Left ventricle myocardium inferior (tissue), 1 donor: ENCODE measurements around the gene LY6G6F. TPM values are rescaled to one million over a fixed set of nuclear protein-coding genes. Genes with fewer than 3 reads are reported as not detected.

ENCODE experiments used
- DNase-seq: peaks from one replicate; pipeline ENCODE4 v3.0.0-alpha.2; 2020
- H3K27ac ChIP-seq: fragments of 200-600 bp; replicated peaks from 2 replicates; pipeline ENCODE4 v1.8.0; 2021
- H3K27me3 ChIP-seq: fragments of 200-600 bp; 2 replicates; pipeline ENCODE4 v1.8.0; 2021; ENCODE audit warnings: low read depth
- H3K36me3 ChIP-seq: fragments of 200-600 bp; 2 replicates; pipeline ENCODE4 v1.8.0; 2021
- H3K4me1 ChIP-seq: fragments of 200-600 bp; 2 replicates; pipeline ENCODE4 v1.8.0; 2021
- H3K4me3 ChIP-seq: fragments of 200-600 bp; 2 replicates; pipeline ENCODE4 v1.8.0; 2021; ENCODE audit warnings: mild to moderate bottlenecking, moderate library complexity
- H3K9me3 ChIP-seq: fragments of 200-600 bp; replicated peaks from 2 replicates; pipeline ENCODE4 v1.8.0; 2021
- intact Hi-C: fragments of 100-400 bp; cut with micrococcal nuclease; formaldehyde crosslinking; loops from one replicate; pipeline ENCODE4 v1.11.0; 2022
- total RNA-seq: library from RNA; stranded (reverse); fragmentation: NEBNext Ultra II Directional; extraction: Animal tissue kit (Norgen Biotek cat#: 25700); gene quantifications from one replicate; pipeline ENCODE4 v1.2.1, GENCODE V29; 2021
- TF ChIP-seq, protein P1 (sequence below): fragments of 200-600 bp; IDR thresholded peaks from 2 replicates; pipeline ENCODE4 v1.8.0; 2021; ENCODE audit warnings: antibody characterized with exemption, mild to moderate bottlenecking, borderline replicate concordance
- donor health status: DM: no; HTN: yes; CAD: no; lungs with severe emphysema.

LY6G6F gene
- total RNA-seq, 1 donor from 2014 or later = not detected

DNA sequence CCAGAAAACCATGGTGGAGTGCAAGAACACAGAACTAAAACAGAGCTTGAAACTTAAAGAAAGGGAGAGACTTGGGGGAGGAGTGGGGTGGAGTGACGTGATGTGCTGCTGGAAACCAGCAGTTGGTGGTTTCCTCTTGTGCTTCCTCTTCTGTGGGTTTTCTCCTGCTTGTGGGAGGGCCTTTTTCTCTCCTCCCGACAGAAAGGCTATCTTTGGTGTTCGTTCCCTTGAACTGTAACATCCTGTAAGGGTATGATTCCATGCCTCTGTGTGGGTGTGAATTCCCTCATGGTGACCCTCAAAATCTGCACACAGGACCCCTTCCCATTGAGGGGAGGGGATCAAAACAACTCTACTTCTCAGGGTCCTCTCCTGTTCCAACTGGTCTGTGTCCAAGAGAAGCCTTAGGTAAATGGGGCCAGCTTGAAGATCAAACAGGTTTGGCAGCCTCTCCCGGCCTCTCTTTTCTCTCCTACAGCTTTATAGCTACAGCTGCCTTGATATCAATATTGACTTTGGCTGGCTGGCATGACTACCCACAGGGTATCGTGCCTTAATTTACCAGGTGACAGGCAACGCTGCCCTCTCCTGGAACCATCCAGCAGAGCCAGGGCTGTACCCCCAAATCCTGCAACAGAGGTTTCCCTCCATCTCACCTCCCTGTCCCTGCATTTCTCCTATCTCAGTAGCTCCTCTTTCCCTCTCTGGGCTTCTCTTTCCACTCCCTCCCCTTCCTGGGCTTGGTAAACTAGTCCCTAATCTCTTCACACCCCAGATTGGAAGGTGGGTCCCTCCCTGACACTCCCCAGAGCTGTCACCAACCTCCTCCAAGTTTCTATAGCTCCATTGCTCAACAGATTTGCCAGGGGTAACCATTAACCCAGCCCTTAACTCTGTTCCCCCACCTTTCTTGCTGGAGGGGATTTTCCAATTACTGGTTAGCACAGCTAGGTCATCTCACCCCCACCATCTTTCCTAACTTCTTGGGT, 31.6 kb downstream of the LY6G6F start:
- peak overlapping the region; percentile 8 for H3K4me3 ChIP-seq
- TF ChIP-seq, protein P1, sequence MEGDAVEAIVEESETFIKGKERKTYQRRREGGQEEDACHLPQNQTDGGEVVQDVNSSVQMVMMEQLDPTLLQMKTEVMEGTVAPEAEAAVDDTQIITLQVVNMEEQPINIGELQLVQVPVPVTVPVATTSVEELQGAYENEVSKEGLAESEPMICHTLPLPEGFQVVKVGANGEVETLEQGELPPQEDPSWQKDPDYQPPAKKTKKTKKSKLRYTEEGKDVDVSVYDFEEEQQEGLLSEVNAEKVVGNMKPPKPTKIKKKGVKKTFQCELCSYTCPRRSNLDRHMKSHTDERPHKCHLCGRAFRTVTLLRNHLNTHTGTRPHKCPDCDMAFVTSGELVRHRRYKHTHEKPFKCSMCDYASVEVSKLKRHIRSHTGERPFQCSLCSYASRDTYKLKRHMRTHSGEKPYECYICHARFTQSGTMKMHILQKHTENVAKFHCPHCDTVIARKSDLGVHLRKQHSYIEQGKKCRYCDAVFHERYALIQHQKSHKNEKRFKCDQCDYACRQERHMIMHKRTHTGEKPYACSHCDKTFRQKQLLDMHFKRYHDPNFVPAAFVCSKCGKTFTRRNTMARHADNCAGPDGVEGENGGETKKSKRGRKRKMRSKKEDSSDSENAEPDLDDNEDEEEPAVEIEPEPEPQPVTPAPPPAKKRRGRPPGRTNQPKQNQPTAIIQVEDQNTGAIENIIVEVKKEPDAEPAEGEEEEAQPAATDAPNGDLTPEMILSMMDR = no peak
- intact Hi-C loops = no loop called here
- no peak for DNase-seq
- H3K27ac ChIP-seq = peak overlapping the region; percentile 96
- H3K36me3 ChIP-seq = peaks cover 8% of the 10 kb centered on the region
- H3K27me3 ChIP-seq = no peaks in the 10 kb centered on the region
- H3K4me1 ChIP-seq = peaks cover 69% of the 10 kb centered on the region
- H3K9me3 ChIP-seq = no peaks in the 10 kb centered on the region

DNA sequence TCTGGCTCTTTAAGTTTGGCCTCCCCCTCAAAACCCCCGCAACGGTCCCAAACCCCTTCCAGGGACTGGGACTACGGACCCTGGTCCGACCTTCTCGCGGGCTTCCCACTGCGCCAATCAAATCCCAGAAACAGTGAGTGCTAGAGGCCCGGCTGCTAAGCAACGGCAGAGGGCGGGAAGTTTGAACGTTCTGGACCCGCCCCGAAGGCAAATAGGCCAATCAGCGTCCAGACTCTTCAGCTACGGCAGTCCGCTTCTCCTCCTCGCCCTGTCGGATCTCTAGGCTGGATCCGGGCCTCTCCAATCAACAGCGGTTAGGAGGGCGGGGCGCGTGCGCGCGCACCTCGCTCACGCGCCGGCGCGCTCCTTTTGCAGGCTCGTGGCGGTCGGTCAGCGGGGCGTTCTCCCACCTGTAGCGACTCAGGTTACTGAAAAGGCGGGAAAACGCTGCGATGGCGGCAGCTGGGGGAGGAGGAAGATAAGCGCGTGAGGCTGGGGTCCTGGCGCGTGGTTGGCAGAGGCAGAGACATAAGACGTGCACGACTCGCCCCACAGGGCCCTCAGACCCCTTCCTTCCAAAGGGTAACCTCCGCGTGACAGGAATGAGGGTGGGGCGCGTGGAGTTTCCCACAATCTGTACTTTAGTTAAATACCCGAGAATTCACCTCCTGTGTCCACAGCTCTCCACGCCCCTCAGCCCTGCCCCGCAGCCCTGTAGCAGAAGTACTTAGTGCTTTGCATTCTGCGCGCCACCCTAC, 33.2 kb downstream of the LY6G6F start, which contains the start of gene MSH5:
Gene MSH5 (plus strand): TSS at position 367 of the 758 bp plus-strand sequence. CDS start 462 bp downstream, outside the sequence.
- TF ChIP-seq, protein P1 = no peak
- H3K4me3 ChIP-seq = peak within 1 kb of the TSS; percentile 78
- intact Hi-C loops = no loop called here
- H3K27me3 ChIP-seq = no peaks in the 10 kb centered on the region
- H3K36me3 ChIP-seq = no peaks in the 10 kb centered on the region
- DNase-seq = peak; percentile 98
- H3K27ac ChIP-seq = peak within 1 kb of the TSS; percentile 62
- H3K9me3 ChIP-seq = no peaks in the 10 kb centered on the region
- H3K4me1 ChIP-seq = peaks cover 53% of the 10 kb centered on the region

DNA sequence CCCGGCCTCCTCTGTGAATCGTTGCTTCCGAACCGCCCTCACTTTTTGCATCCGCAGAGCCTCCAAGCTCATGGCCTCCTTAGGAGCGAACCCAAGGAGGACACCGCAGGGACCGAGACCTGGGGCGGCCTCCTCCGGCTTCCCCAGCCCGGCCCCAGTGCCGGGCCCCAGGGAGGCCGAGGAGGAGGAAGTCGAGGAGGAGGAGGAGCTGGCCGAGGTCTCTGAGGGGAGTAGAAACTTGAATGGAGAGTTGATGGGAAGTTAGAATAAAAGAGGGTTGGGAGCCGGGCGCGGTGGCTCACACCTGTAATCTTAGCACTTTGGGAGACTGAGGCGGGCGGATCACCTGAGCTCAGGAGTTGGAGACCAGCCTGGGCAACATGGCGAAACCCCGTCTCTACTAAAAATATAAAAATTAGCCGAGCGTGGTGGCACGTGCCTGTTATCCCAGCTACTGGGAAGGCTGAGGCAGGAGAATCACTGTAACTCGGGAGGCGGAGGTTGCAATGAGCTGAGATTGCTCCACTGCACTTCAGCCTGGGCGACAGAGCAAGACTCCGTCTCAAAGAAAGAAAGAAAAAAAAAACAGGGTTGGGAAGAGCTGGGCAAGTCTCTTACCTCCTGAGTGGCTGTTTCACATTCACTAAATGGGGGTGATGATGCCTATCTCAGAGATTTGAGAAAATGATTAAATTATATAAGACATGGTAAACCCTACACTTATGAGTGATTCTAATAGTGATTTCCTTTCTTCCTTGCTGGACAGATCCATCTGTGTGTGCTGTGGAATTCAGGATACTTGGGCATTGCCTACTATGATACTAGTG, 33.9 kb downstream of the LY6G6F start:
- no peaks in the 10 kb centered on the region for H3K9me3 ChIP-seq
- peak overlapping the region; percentile 62 for H3K27ac ChIP-seq
- H3K4me1 ChIP-seq = peaks cover 47% of the 10 kb centered on the region
- no peaks in the 10 kb centered on the region for H3K36me3 ChIP-seq
- TF ChIP-seq, protein P1 = no peak
- no peak for DNase-seq
- no peaks in the 10 kb centered on the region for H3K27me3 ChIP-seq
- H3K4me3 ChIP-seq = peak overlapping the region; percentile 78
- intact Hi-C loops = no loop called here

DNA sequence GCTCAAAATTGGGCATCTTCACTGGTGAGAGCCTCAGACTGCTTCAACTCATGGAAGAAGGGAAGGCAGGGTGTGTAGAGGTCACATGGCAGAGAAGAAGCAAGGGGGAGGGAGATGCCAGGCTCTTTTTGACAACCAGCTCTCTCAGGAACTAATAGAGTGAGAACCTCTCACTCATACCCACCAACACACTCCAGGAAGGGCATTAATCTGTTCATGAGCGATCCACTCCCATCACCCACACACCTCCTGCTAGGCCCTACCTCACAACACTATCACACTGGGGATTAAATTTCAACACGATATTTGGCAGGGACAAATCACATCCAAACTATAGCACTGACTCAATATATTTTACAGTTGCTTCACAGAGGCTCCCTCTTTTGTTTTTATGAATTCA, 35.1 kb downstream of the LY6G6F start:
- TF ChIP-seq, protein P1 = no peak
- no peak overlapping the region for H3K4me3 ChIP-seq
- H3K27ac ChIP-seq = no peak overlapping the region
- no peaks in the 10 kb centered on the region for H3K27me3 ChIP-seq
- no peaks in the 10 kb centered on the region for H3K36me3 ChIP-seq
- intact Hi-C loops = no loop called here
- no peaks in the 10 kb centered on the region for H3K9me3 ChIP-seq
- peaks cover 37% of the 10 kb centered on the region for H3K4me1 ChIP-seq
- no peak for DNase-seq

DNA sequence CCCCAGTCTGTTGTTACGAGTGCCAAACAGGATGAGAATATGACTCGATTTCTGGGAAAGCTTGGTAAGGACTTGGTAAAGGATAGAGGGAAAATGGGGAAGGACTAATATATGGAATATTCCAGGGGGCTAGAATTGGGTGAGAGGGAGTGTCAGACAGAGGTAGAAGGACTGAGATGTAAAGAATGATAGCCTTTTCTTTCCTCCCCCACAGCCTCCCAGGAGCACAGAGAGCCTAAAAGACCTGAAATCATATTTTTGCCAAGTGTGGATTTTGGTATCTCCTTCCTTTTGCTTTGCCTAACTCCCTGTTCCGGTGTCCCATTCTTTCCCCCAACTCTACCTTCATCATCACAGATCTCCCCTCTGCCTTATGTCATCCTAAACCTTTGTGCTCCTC, 36.2 kb downstream of the LY6G6F start:
- intact Hi-C loops = no loop called here
- TF ChIP-seq, protein P1 = no peak
- H3K27ac ChIP-seq = no peak overlapping the region
- H3K27me3 ChIP-seq = no peaks in the 10 kb centered on the region
- no peak overlapping the region for H3K4me3 ChIP-seq
- peaks cover 26% of the 10 kb centered on the region for H3K4me1 ChIP-seq
- H3K36me3 ChIP-seq = no peaks in the 10 kb centered on the region
- DNase-seq = no peak
- H3K9me3 ChIP-seq = no peaks in the 10 kb centered on the region
